NCI-H2171 treated with DMSO at 0.1 percent for 48 hours (cell line): ENCODE data around the gene RAB3B.
A peak's percentile ranks its signal among the peaks of the same experiment; 100 is the strongest.

ENCODE experiments used
- DNase-seq: peaks from one replicate; lab custom pipeline; 2025; lab: John Stamatoyannopoulos, UW

The RAB3B gene

GRCh38 chr1:51956528-51957509, 33.7 kb downstream of the RAB3B start:
- DNase-seq: peak; percentile 44

GRCh38 chr1:51955797-51956527, 34.5 kb downstream of the RAB3B start:
- DNase-seq: peak; percentile 88

DNA sequence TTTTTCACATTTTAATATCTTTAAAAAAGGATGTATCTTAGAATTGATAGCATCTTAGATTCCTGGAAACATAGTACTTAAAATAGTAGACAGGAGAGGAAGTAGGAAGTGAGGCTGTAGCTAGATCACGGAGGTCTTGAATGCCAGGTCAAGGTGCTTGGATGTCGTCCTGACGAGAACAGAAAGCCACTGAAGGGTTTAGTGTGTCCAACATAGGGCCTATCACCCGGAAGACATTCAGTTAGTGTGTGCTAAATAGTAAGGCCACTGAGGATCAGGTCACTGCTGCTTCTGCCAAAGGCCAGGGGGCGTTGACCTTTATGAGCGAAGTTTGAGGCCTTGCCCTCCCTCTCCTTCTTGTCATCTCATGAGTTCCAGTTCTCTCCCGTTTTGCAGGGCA, 35.7 kb downstream of the RAB3B start:
- no peak for DNase-seq

DNA sequence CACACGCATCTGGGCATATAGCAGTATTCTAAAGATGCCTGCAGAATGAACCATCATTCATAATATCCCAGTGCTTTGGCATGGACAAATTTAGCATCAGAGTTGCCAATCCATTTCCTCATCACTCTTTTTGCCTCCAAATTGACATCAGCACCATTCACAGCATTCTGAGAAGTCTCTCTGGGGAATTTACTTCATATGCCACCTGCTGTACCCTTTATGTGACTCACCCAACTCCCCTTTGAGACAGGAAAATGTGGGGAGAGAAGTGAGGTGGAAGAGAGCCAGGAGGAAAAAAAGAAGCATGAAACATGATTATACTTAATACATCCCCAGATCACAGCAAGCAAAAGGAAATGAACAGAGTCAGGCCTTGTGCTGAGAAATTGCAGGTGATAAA, 37.4 kb downstream of the RAB3B start:
- peak; percentile 94 for DNase-seq

DNA sequence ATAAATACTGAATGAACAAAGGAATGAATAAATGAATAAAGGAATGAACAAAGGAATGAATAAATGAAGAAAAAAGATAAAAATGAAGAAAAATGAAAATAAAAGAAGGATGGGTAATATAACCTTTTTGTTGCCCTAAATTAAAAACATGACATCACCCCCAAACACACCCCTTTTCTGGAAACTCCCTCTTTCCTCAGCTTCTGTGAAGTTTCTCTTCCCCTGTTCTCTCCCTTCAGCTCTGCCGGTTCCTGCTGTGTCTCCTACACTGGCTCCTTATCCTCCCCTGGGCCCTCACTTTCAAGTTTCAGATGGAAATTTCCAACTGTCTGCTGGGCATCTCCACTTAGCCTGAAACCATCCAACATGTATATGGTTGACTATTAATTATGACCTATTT, 37.9 kb downstream of the RAB3B start:
- DNase-seq: no peak

GRCh38 chr1:51950701-51951100, 39.8 kb downstream of the RAB3B start:
- DNase-seq: peak; percentile 88

DNA sequence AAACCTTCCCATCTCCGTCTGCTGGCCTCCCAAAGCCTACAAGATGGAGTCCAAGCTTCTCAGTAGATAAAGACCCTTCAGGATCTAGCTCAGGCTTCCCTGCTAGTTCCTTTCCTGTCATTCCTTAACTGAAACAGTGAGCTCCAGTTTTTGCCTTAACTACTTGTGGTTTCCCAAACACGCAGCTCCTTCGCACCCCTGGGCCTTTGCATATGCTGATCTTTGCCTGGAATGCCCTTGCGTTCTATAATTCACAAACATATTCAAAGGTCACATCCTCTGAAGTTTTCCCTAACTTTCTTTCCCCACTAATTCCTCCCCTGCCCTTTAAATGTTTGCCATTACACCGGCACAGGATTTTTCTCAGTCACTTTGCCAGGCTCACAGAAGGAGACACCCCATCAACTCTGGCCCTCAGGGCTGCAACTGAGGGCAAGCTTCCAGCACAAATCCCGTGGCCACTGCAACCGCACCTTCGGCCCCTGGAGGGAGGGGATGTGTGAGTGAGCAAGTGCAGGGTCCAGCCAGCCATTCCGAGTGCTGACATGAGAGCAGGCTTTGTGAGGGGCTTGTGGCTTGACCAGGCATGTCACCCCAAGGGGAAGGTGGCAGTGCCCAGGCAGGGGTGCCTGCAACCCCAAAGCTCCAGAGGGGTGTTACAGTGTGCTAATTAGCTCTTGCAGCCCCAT, 41.3 kb downstream of the RAB3B start:
- DNase-seq: no peak

DNA sequence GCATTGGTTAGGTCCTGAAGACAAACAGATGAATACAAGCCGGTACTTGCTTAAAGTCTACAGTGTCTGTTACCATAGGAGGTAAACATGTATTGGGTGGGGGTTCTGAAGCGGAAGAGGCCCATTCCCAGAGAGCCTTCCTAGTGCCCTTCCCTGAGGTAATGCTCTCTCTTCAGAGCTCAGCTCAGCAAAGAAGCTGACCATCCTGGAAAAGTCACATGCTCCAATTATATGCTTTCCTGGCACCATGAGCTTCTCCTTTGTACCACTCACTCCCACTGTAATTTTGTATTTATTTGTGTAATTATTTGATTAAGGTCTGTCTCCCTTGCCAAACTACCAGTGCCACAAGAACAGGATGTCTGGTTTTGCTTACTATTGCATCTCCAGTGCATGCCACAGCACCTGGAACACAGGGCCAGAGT, 42.0 kb downstream of the RAB3B start:
- DNase-seq: peak; percentile 56

DNA sequence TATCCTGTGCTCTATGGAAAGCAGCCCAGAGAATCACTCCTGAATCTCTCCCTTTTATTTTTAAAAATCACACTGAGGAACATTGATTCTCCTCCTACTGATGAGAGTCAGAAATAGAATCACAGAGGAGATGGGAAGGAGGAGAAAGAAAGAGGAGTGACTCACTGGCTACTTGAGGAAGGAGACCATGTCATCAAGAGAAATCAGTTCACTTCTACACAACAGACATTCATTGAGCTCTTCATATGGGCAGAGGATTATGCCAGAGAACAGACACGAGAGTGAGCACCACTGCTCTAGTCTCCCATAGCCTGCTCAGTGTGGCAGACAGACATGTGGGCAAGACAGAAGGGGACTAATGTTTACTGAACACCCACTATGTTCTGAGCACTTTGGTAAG, 44.2 kb downstream of the RAB3B start:
- DNase-seq: no peak

- no peak for DNase-seq
Measured at GRCh38 chr1:51945591-51945990, 44.9 kb downstream of the RAB3B start.

DNA sequence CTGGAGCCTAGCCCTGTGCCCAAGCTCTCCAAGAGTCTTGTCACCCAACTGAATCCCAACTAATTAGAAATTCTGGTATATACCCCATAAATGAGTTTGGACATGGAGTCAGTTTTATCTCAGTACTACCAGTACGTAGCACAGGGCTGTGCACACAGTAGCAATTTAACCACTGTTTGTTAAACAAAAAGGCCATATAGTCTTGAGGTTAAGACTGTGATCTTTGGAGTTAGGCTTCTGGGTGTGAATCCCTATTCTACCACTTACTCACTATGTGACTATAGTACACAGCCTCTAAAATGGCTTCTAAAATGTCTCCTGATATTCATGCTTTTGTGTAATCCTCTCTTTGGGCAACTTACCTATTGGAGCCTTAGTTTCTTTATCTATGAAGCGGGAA, 48.2 kb downstream of the RAB3B start:
- no peak for DNase-seq

GRCh38 chr1:51941528-51941927, 49.0 kb downstream of the RAB3B start:
- no peak for DNase-seq

DNA sequence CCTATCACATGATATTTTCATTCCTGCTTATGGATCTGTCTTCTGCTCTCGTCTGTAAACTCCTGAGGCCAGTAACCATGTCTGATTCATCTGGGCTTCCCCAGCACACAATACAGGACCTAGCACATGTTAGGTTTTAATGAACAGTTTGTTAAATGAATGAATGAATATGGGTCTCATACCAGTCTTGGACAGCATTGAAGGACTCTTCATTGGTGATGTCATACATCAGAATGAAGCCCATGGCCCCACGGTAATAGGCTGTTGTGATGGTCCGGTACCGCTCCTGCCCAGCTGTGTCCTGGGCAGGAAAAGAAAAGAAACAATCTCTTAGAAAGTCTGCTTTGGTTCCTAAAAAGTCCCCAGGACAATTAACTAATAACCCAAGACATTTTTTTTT, 53.4 kb downstream of the RAB3B start:
- DNase-seq: no peak

- DNase-seq: no peak
Measured at GRCh38 chr1:51936531-51936930, 54.0 kb downstream of the RAB3B start.

DNA sequence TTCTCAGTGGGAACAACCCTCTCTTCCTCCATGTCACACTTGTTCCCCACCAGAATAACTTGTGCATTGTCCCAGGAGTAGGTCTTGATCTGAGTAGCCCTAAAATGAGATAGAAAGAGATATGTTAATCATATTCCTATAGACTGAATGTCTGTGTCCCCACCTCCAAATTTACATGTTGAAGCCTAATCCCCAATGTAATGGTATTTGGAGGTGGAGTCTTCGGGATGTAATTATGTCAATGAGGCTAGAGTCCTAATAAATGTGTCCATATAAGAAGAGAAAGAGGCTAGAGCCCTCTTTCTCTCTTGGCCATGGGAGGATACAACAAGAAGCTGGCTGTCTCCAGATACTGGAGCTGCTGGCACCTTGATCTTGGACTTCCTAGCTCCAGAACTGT, 57.2 kb downstream of the RAB3B start:
- DNase-seq: no peak

- no peak for DNase-seq
Measured at GRCh38 chr1:51930329-51930728, 60.2 kb downstream of the RAB3B start.

DNA sequence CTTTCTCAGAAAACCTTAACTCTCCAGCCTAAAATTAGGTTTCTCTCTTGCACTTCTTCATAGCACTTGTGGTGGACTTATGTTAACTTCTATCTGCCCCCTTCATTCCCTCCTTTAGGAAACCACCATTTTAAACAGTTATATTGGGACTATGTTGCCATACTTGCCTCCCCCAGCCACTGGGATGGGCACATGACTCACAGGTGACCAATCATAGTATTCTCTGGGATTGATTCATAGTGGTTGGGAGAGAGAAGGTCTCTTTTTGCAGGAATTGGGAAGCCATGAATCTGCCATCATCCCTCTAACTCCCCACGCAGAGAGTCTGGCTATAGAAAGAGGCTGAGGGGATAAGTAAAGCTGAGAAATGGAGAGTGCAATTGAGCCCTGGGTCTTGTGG, 61.6 kb downstream of the RAB3B start:
- DNase-seq: no peak

GRCh38 chr1:51927029-51927428, 63.5 kb downstream of the RAB3B start:
- DNase-seq: no peak

- no peak for DNase-seq
Measured at GRCh38 chr1:51926171-51926812, 64.2 kb downstream of the RAB3B start.

DNA sequence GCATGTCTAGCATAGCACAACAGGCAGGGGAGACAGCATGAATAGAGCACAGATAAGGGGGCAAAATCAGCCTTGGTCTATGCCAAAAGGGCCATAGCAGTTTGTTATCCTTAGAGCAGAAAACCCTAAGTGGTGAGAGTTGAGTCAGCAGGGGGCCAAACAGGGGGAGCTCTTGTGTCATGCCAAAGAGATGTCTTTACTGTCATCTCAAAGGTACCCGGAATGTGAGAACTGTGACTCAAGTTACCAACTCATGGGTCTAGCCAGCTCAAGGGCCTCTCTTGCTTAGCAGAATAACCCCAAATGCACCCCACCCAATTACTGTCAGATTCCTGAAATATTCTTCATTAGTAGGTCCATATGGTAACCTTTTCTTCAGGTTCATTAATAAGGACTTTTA, 66.0 kb downstream of the RAB3B start:
- no peak for DNase-seq

DNA sequence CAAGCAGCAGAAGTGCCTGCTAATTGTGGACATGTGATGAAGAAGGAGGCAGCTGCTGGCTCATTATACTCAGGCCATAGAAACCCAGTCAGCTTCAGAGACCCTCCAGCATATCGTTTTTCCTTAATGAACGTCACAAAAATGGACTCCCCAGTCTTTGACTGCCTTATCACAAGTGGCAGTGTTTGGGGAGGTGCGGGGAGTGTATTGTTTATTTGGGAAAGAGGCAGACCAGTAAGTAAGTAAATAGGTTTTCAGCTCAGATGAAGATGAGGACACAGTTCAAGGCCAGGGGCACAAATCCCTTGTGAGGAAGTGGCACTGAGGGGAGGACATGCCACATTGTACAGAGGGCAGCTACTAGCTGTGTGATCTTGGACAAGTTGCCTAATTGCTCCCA, 68.5 kb downstream of the RAB3B start:
- DNase-seq: no peak

- DNase-seq: no peak
Measured at GRCh38 chr1:51920130-51920529, 70.4 kb downstream of the RAB3B start.
